OCI-LY7 (cell line): ENCODE results near the gene SLC9A6.

ENCODE experiments used
- CTCF ChIP-seq: fragments of 200-600 bp; sonication (generic); conservative IDR thresholded peaks from 2 replicates; pipeline ENCODE4 v1.5.1; 2014; ENCODE audit warnings: mild to moderate bottlenecking, antibody characterized with exemption, low read length, moderate library complexity, mixed read lengths
- EZH2phosphoT487 ChIP-seq: fragments of 200-600 bp; sonication (generic); IDR thresholded peaks from 2 replicates; pipeline ENCODE4 v1.6.1; 2018; ENCODE audit warnings: low read depth, borderline replicate concordance, mild to moderate bottlenecking, mixed run types, antibody characterized with exemption, low read length, moderate library complexity, mixed read lengths

DNA sequence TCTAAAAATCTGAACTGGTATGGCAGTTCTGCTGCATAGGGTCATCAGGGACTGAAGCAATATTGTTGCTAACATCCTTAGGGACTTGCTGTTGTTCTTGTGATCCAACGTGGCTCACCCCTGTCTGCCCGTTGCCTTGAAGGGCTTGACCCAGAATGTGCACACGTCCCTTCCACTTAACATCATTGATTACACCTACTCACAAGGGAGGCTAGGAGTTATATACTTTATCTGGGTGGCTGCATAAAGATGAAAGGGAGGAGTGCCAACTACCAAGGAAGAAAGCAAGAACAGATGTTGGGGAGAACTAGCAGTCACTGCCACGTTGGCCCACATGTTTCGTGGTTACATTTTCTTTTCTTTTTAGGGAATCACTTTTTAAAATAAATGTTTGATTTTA, 34.0 kb downstream of the SLC9A6 start:
- TF ChIP-seq CTCF (no peak), EZH2phosphoT487 (no peak)
